GM18505 (cell line): ENCODE data around the gene PLEK2.

Experiments used
- ATAC-seq: cut with Tn5 transposase; IDR thresholded peaks from one replicate; pipeline ENCODE4 v1.9.1; 2021; ENCODE audit not compliant: unreplicated experiment
- POLR2A ChIP-seq: IDR thresholded peaks from 4 replicates; pipeline ENCODE4 v1.6.1; 2011; ENCODE audit warnings: borderline replicate concordance; ENCODE audit not compliant: insufficient read depth, insufficient read length; ENCODE audit errors: extremely low read depth

PLEK2 gene

DNA sequence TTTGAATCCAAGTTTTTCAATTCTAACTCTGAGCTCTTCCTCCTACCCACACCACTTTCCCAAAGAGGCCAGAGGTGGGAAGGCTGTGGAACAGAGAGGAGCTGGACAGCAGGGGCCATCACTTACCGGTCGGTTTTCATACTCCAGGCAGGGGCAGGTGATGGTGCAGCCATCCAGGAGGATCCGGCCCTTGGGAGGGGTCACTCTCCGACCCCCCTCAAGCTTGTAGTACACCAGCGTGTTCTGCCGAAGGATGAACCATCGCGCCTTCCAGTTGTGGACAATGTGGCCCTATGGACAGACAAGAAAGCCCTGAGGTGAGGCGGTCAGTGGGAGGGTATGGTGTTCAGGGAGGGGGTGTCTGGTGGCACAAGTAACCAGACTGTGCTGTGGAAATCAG, 14.4 kb downstream of the PLEK2 start:
- no peak for ATAC-seq
- TF ChIP-seq POLR2A, result no peak

DNA sequence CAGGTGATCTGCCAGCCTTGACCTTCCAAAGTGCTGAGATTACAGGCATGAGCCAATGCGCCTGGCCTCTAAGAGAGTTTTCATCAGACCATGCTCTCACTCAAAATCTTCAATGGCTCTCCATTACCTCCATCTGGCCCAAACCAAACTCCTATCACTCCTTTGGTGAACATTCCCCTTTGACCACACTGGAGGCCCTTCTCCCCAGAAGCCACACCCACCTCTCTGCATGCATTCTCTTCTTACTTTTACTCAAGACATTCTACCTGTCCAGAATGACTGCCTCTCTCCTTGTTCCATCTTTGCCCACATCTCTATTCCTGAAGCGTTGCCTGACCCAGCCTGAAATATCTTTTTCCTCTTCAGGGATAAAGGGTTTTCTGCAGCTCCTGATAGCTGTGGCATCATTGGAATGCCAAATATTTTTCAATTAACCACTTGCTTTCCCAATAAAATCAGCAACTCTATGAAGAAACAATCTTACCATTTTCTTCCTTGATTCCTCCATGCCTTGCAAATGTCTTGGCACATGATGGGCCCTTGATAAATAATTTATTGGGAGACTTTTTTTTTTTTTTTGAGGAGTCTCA, 15.5 kb downstream of the PLEK2 start:
- TF ChIP-seq POLR2A, result no peak

DNA sequence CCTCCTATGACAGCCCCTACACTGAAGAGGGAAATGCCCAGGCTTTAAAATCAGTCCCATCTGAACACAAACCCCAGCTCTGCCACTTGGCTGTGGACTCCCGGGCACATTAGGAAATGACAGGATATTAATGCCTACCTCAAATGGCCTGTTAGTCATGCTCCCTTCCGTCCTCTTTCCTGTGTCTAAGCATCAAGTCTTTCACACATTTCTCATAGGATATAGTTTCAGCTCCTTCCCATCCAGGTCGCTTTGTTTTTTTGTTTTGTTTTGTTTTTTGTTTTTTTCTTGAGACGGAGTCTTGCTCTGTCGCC, 16.1 kb downstream of the PLEK2 start:
- TF ChIP-seq POLR2A, result no peak
- no peak for ATAC-seq

More for the DNA sequence above, 15.5 kb downstream of the PLEK2 start:
- ATAC-seq, result no peak

DNA sequence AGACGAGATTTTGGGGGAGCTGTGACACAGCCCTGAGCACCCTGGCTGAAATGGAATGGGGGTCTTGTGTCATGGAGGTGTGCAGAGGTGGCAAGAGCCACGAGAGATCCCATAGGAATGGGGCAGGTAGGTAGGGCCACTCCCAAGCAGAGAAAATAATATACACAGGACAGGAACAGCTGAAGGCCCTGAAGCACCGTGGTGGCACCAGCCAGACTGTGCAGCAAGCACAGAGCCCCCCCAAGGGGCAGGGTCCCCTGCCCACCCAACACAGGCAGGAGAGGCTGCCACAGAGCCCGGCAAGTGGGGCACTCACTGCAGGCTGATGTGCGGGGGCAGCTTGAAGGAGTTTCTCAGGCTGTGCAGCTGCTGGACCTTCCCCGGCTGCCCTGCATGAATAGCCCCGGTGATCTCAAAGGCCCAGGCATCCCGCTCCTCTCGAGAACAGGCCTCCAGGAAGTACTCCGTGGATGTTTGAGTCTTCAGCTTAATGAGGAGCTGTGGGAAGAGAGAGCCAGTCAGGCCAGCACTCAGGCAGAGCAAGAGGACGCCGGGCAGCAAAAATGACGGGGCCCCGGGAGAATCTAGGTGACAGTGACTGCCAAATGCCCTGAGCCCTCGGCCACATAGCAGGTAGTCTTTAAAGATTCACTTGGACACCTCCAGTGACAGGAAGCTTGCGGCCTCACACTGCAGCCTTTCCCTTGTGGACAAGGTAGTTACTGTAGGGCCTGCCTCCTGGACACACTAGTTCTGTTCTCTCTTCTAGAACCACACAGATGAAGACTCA, 16.7 kb downstream of the PLEK2 start:
- TF ChIP-seq POLR2A, result no peak

GRCh38 chr14:67393689-67394088, 18.3 kb downstream of the PLEK2 start:
- TF ChIP-seq POLR2A, result no peak

More for the DNA sequence above, 16.7 kb downstream of the PLEK2 start:
- ATAC-seq, result no peak

DNA sequence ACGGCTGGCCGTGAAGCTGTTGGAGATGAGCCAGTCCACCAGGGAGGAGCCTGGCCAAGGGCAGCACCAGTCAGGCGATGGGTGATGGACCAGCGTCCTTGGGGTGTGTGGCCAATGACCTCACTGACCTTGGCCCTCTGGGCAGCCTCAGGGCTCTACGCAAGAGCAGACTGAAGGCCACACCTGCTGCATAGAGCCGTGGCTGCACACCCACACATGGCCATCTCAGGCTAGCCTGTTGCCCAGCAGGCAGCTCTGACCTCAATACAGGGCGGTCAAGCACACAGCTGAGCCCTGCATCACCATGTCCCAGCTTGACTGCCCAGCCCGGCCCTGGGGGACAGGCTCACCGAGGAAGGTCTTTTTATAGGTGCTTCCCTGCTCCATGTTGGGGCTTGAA, 19.2 kb downstream of the PLEK2 start:
- no peak for TF ChIP-seq POLR2A
- no peak for ATAC-seq

More at GRCh38 chr14:67393689-67394088, 18.3 kb downstream of the PLEK2 start:
- no peak for ATAC-seq

- no peak for ATAC-seq
- TF ChIP-seq POLR2A, result no peak
Measured at GRCh38 chr14:67392123-67392522, 19.8 kb downstream of the PLEK2 start.

GRCh38 chr14:67391268-67391667, 20.7 kb downstream of the PLEK2 start:
- no peak for ATAC-seq
- TF ChIP-seq POLR2A, result no peak

DNA sequence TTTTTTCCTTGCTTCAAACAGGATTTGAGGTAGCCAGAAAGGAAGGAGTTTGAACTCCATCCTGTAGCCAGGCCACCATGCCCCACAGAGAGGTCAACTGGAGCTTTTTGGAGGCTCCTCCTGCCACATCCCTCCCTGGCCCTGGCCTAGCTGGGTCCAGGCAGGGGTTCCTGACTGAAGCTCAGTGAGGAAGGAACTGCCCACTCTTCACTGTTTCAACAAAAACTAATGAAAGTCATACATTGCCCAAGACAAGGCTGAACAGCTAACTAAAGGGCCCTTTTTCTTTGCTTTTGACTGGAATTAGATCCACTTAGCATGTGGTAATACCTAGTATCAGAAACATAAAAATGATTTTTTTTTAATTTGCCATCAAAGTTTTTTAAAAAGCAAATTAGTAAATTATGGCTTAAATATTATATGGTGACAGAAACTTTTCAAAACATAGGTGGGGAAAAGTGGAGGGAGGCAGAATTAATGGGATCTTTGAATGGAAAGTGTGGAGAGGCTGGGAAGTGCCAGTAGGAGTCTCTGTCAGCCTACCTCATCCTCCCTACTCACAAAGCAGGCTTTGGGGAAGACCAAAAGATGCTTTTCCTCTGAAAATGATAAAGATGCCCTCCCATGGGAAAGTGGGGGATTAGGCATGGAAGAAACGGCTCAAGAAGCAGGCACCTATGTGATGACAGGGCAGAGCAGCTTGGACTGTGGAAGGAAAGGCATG, 22.0 kb downstream of the PLEK2 start:
- no peak for TF ChIP-seq POLR2A
- no peak for ATAC-seq

GRCh38 chr14:67389275-67389674, 22.7 kb downstream of the PLEK2 start:
- no peak for ATAC-seq
- no peak for TF ChIP-seq POLR2A

DNA sequence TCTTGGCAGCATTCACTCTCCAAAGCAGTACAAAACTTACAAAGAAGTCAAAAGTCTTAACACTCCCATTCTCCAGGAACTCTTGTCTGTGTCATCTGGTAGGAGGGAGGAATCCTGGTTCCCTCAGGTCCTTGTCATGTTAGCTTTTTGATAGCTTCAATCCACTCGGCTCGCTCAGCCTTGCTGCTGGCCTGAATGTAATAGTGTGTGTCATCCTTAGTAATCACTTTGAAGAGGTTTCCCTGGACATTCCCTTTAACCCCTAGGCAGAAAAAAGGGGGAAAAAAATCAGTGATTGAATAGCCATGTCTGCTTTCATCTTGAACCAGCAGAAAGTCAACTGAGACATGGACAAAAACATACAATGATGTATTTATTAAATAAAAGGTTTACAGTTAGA, 24.8 kb downstream of the PLEK2 start:
- ATAC-seq, result no peak
- no peak for TF ChIP-seq POLR2A

GRCh38 chr14:67385618-67386017, 26.3 kb downstream of the PLEK2 start:
- no peak for TF ChIP-seq POLR2A
- ATAC-seq, result no peak

DNA sequence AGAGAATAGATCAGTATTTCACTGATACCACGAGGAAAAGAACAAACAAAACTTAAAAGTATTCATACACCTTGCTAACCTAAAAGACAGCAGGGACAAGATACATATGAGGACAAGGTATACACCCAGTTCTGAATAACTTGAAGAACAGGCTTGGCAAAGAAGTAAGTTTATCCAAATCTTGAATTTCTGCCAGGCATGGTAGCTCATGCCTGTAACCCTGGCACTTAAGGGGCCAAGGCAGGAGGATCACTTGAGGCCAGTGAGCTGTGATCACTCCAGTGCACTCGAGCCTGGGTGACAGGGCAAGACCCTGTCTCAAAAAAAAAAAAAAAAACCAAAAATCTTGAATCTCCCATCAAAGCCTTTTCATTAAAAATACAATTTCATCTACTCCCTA, 26.8 kb downstream of the PLEK2 start:
- no peak for ATAC-seq
- no peak for TF ChIP-seq POLR2A

GRCh38 chr14:67377916-67378315, 34.0 kb downstream of the PLEK2 start:
- TF ChIP-seq POLR2A, result no peak
- no peak for ATAC-seq
